Lower leg skin (tissue), 3 donors: ENCODE measurements around the gene RBM26.
"Not testable (repeated sequence)": the region's sequence is repeated elsewhere in the genome, so short reads cannot be mapped to it uniquely, and the experiment has no call there.

Experiments
- POLR2A ChIP-seq, 2 donors: fragments of 450-650 bp; IDR thresholded peaks; one replicate each; pipeline ENCODE4 v1.6.1; 2016 to 2017; ENCODE audit warnings: antibody characterized with exemption in 2 of 2, mild to moderate bottlenecking in 1 of 2, moderate library complexity in 1 of 2
- TF ChIP-seq, protein P1 (sequence below), 3 donors: fragments of 450-650 bp; IDR thresholded peaks; one replicate each; pipeline ENCODE4 v1.5.1; 2016; ENCODE audit warnings: antibody characterized with exemption in 3 of 3, mild to moderate bottlenecking in 3 of 3, moderate library complexity in 2 of 3

DNA sequence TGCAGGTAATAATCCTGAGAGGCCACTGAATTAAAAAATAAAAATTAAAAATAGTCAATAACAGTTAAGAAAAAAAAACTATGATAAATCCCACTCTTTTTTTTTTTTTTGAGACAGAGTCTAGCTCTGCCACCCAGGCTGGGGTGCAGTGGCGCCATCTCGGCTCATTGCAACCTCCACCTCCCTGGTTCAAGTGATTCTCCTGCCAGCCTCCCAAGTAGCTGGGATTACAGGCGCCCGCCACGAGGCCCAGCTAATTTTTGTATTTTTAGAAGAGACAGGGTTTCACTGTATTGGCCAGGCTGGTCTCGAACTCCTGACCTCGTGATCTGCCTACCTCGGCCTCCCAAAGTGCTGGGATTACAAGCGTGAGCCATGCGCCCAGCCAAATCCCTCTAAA is 56.4 kb downstream of the RBM26 start:
- TF ChIP-seq, protein P1, sequence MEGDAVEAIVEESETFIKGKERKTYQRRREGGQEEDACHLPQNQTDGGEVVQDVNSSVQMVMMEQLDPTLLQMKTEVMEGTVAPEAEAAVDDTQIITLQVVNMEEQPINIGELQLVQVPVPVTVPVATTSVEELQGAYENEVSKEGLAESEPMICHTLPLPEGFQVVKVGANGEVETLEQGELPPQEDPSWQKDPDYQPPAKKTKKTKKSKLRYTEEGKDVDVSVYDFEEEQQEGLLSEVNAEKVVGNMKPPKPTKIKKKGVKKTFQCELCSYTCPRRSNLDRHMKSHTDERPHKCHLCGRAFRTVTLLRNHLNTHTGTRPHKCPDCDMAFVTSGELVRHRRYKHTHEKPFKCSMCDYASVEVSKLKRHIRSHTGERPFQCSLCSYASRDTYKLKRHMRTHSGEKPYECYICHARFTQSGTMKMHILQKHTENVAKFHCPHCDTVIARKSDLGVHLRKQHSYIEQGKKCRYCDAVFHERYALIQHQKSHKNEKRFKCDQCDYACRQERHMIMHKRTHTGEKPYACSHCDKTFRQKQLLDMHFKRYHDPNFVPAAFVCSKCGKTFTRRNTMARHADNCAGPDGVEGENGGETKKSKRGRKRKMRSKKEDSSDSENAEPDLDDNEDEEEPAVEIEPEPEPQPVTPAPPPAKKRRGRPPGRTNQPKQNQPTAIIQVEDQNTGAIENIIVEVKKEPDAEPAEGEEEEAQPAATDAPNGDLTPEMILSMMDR (IDR thresholded peaks at IDR 0.05) = not testable (repeated sequence)
- TF ChIP-seq POLR2A (IDR thresholded peaks at IDR 0.05) = not testable (repeated sequence)
